Stimulated activated naive CD4-positive, alpha-beta T cell treated with Interleukin-2 at 50 U/mL for 16 hours (primary cell): Measurements from ENCODE around the gene RFX8.
"Not testable (repeated sequence)": the region's sequence is repeated elsewhere in the genome, so short reads cannot be mapped to it uniquely, and the experiment has no call there.

Experiments
- DNase-seq: peaks from one replicate; lab custom pipeline; 2025; lab: John Stamatoyannopoulos, UW

The RFX8 gene

GRCh38 chr2:101474731-101475384 is at the start of gene RFX8:
Gene RFX8, minus strand, starts transcription at chr2:101475112. Its CDS starts 8,264 bp downstream, at chr2:101466848.
- DNase-seq, result peak; percentile 51

- DNase-seq, result no peak
These were observed 46.6 kb upstream of the RFX8 start for GRCh38 chr2:101521487-101521886.

- no peak for DNase-seq
These were observed 45.3 kb upstream of the RFX8 start for GRCh38 chr2:101520246-101520645.

GRCh38 chr2:101518578-101519492 is 43.9 kb upstream of the RFX8 start:
- no peak for DNase-seq

- no peak for DNase-seq
These were observed 42.9 kb upstream of the RFX8 start for GRCh38 chr2:101517758-101518271.

GRCh38 chr2:101516823-101517690 is 42.1 kb upstream of the RFX8 start:
- DNase-seq, result no peak

GRCh38 chr2:101516349-101516748 is 41.4 kb upstream of the RFX8 start:
- DNase-seq, result no peak

- DNase-seq, result no peak
These were observed 40.6 kb upstream of the RFX8 start for GRCh38 chr2:101515477-101515876.

GRCh38 chr2:101512993-101513392 is 38.1 kb upstream of the RFX8 start:
- DNase-seq, result no peak

GRCh38 chr2:101511381-101511780 is 36.5 kb upstream of the RFX8 start:
- DNase-seq, result no peak

- no peak for DNase-seq
These were observed 34.8 kb upstream of the RFX8 start for GRCh38 chr2:101509499-101510284.

- DNase-seq, result no peak
These were observed 33.7 kb upstream of the RFX8 start for GRCh38 chr2:101508636-101509035.

GRCh38 chr2:101505276-101505675 is 30.4 kb upstream of the RFX8 start:
- DNase-seq, result not testable (repeated sequence)

GRCh38 chr2:101504744-101505143 is 29.8 kb upstream of the RFX8 start:
- DNase-seq, result not testable (repeated sequence)

- DNase-seq, result no peak
These were observed 27.2 kb upstream of the RFX8 start for GRCh38 chr2:101502095-101502494.

- no peak for DNase-seq
These were observed 26.5 kb upstream of the RFX8 start for GRCh38 chr2:101501443-101501842.

GRCh38 chr2:101500860-101501259 is 25.9 kb upstream of the RFX8 start:
- DNase-seq, result no peak

- DNase-seq, result no peak
These were observed 25.3 kb upstream of the RFX8 start for GRCh38 chr2:101500180-101500579.

GRCh38 chr2:101496279-101496678 is 21.4 kb upstream of the RFX8 start:
- no peak for DNase-seq

GRCh38 chr2:101492936-101493473 is 18.1 kb upstream of the RFX8 start:
- no peak for DNase-seq

- no peak for DNase-seq
These were observed 12.1 kb upstream of the RFX8 start for GRCh38 chr2:101486994-101487393.
